GM23338 (cell line): Measurements from ENCODE around the gene EPHA3. TPM values are rescaled to one million over a fixed set of nuclear protein-coding genes. Genes with fewer than 3 reads are reported as not detected.

Experiments
- ATAC-seq: fragments of 200-7000 bp; cut with Tn5 transposase; 3 replicates; pipeline ENCODE4 v1.9.1; 2020
- DNase-seq: peaks from one replicate; pipeline ENCODE4 v3.0.0-alpha.2; 2015; ENCODE audit warnings: low spot score
- H2AFZ ChIP-seq: fragments of 200-600 bp; sonication (generic); 2 replicates; pipeline ENCODE4 v1.8.0; 2016; ENCODE audit warnings: antibody characterized with exemption, mild to moderate bottlenecking, moderate library complexity
- H3F3A ChIP-seq: fragments of 200-600 bp; sonication (generic); replicated peaks from 2 replicates; pipeline ENCODE4 v1.8.0; 2017; ENCODE audit warnings: antibody characterized with exemption, mixed run types, low read depth
- H3K27ac ChIP-seq: fragments of 200-600 bp; sonication (generic); 2 replicates; pipeline ENCODE4 v1.6.1; 2016; ENCODE audit warnings: low read depth
- H3K27me3 ChIP-seq: fragments of 200-600 bp; sonication (generic); 2 replicates; pipeline ENCODE4 v1.8.0; 2016; ENCODE audit warnings: mild to moderate bottlenecking, mixed run types, moderate library complexity; ENCODE audit not compliant: insufficient read depth
- H3K36me3 ChIP-seq: fragments of 200-600 bp; sonication (generic); 2 replicates; pipeline ENCODE4 v1.8.0; 2016; ENCODE audit warnings: mild to moderate bottlenecking; ENCODE audit not compliant: insufficient read depth
- H3K4me1 ChIP-seq: fragments of 200-600 bp; sonication (generic); 2 replicates; pipeline ENCODE4 v1.8.0; 2016; ENCODE audit warnings: mild to moderate bottlenecking, moderate library complexity; ENCODE audit not compliant: insufficient read depth
- H3K4me2 ChIP-seq: fragments of 200-600 bp; sonication (generic); 2 replicates; pipeline ENCODE4 v1.7.1; 2017; ENCODE audit warnings: mixed run types
- H3K4me3 ChIP-seq: fragments of 200-600 bp; sonication (generic); 2 replicates; pipeline ENCODE4 v1.6.1; 2016; ENCODE audit warnings: mixed run types
- H3K79me2 ChIP-seq: fragments of 200-600 bp; sonication (generic); replicated peaks from 2 replicates; pipeline ENCODE4 v1.8.0; 2017; ENCODE audit warnings: mild to moderate bottlenecking; ENCODE audit not compliant: insufficient read depth
- H3K9me2 ChIP-seq: fragments of 200-600 bp; sonication (generic); 2 replicates; pipeline ENCODE4 v1.8.0; 2017; ENCODE audit not compliant: insufficient read depth
- H4K20me1 ChIP-seq: fragments of 200-600 bp; sonication (generic); replicated peaks from 2 replicates; pipeline ENCODE4 v1.8.0; 2017; ENCODE audit warnings: mild to moderate bottlenecking; ENCODE audit not compliant: insufficient read depth
- H3K27ac Mint-ChIP-seq: 2 replicates; pipeline ENCODE4 v1.8.0; 2020; ENCODE audit warnings: inconsistent platforms, mild to moderate bottlenecking, moderate library complexity, mixed read lengths
- H3K27me3 Mint-ChIP-seq: 3 replicates; pipeline ENCODE4 v1.8.0; 2022; ENCODE audit warnings: low read depth, mild to moderate bottlenecking, moderate library complexity, mixed read lengths, inconsistent platforms; ENCODE audit not compliant: insufficient read depth, poor library complexity
- H3K36me3 Mint-ChIP-seq: 3 replicates; pipeline ENCODE4 v1.8.0; 2021; ENCODE audit warnings: low read depth, mild to moderate bottlenecking, inconsistent platforms, moderate library complexity, mixed read lengths
- H3K4me1 Mint-ChIP-seq: 3 replicates; pipeline ENCODE4 v1.8.0; 2020; ENCODE audit warnings: mild to moderate bottlenecking, inconsistent platforms, mixed read lengths
- H3K4me3 Mint-ChIP-seq: 3 replicates; pipeline ENCODE4 v1.8.0; 2021; ENCODE audit warnings: moderate library complexity, mild to moderate bottlenecking, inconsistent platforms, mixed read lengths
- H3K9me3 Mint-ChIP-seq: 3 replicates; pipeline ENCODE4 v1.8.0; 2020; ENCODE audit warnings: moderate library complexity, mild to moderate bottlenecking, inconsistent platforms, mixed read lengths
- CREB1 ChIP-seq: fragments of 250-450 bp; sonication (Bioruptor Pico); IDR thresholded peaks from 2 replicates; pipeline ENCODE4 v1.5.0; 2020; ENCODE audit warnings: low read depth, mild to moderate bottlenecking, moderate library complexity
- EZH2 ChIP-seq: fragments of 200-600 bp; sonication (generic); IDR thresholded peaks from one replicate; pipeline ENCODE4 v1.8.0; 2017; ENCODE audit warnings: antibody characterized with exemption, mild to moderate bottlenecking, low read depth; ENCODE audit not compliant: unreplicated experiment
- EZH2phosphoT487 ChIP-seq: fragments of 200-600 bp; sonication (generic); IDR thresholded peaks from one replicate; pipeline ENCODE4 v1.8.1; 2018; ENCODE audit warnings: antibody characterized with exemption; ENCODE audit not compliant: unreplicated experiment
- JUNB ChIP-seq: IDR thresholded peaks from one replicate; pipeline ENCODE4 v1.6.1; 2016; ENCODE audit warnings: antibody characterized with exemption; ENCODE audit not compliant: unreplicated experiment
- NANOG ChIP-seq: IDR thresholded peaks from 2 replicates; pipeline ENCODE4 v1.6.1; 2016; ENCODE audit warnings: antibody characterized with exemption, borderline replicate concordance
- POLR2AphosphoS5 ChIP-seq: IDR thresholded peaks from 2 replicates; pipeline ENCODE4 v1.6.1; 2016; ENCODE audit warnings: antibody characterized with exemption, low read depth
- ZNF114 ChIP-seq: fragments of 250-450 bp; sonication (Bioruptor Pico); IDR thresholded peaks from 2 replicates; pipeline ENCODE4 v1.5.0; 2020; ENCODE audit warnings: mild to moderate bottlenecking, moderate library complexity
- ZNF331 ChIP-seq: fragments of 250-450 bp; sonication (Bioruptor Pico); IDR thresholded peaks from 2 replicates; pipeline ENCODE4 v1.5.0; 2020; ENCODE audit warnings: low read depth, mild to moderate bottlenecking, moderate library complexity
- ZNF462 ChIP-seq: fragments of 250-450 bp; sonication (Bioruptor Pico); IDR thresholded peaks from 2 replicates; pipeline ENCODE4 v1.5.0; 2020; ENCODE audit warnings: mild to moderate bottlenecking, moderate library complexity
- polyA plus RNA-seq: library from polyadenylated mRNA; unstranded; fragments of >200 nt; fragmentation: Nextera tagmentation; extraction: Ambion mirVana; gene quantifications from 2 replicates; pipeline ENCODE4 v1.2.1, GENCODE V29; 2016
- total RNA-seq: library from RNA; depleted of rRNA; stranded (reverse); fragments of >200 nt; shearing (Covaris generic); gene quantifications from 2 replicates; pipeline ENCODE4 v1.2.3, GENCODE V29; 2014
- TF ChIP-seq, protein P1 (sequence below): IDR thresholded peaks from one replicate; pipeline ENCODE4 v1.6.1; 2018; ENCODE audit warnings: antibody characterized with exemption; ENCODE audit not compliant: unreplicated experiment
- TF ChIP-seq, protein P2 (sequence below), 2 experiments: fragments of 200-600 bp in 1 of 2; sonication (generic) in 1 of 2; conservative IDR thresholded peaks; 2 replicates each; pipeline versions ENCODE4 v1.5.1 to v1.6.1; 2016 to 2017; ENCODE audit warnings: antibody characterized with exemption in 2 of 2, low read depth in 2 of 2, mild to moderate bottlenecking in 2 of 2, moderate library complexity in 1 of 2

Gene EPHA3
- total and polyA plus RNA-seq, 2 experiments from 2014 or later, result 0.05 to 0.21 TPM

DNA sequence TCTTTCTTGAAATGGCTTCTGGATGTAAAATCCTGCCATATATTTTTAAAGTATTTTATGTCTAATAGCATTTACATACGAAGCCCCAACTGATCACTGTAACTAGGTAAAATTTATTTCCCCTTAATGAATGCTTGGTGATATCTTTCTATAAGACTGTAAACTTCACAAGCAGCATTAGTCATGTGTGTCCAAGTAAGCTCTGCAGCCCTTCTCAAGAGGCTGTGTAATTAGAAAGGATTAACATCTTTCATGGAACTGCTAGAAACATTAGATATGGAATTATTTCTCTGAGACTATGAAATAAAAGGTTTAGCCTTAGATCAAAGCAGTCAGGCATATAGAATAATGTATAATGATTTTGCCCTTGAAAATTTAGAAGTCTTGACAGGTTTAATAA lies 143.3 kb downstream of the EPHA3 start:
- peaks cover 2% of the 10 kb centered on the region for H3K27me3 Mint-ChIP-seq
- H3K27ac Mint-ChIP-seq, result no peak overlapping the region
- H3K36me3 Mint-ChIP-seq, result no peaks in the 10 kb centered on the region

More for the DNA sequence above, 143.3 kb downstream of the EPHA3 start:
- H3K27ac ChIP-seq, result no peak overlapping the region
- H3F3A ChIP-seq, result no peaks in the 10 kb centered on the region
- H3K9me2 ChIP-seq, result no peaks in the 10 kb centered on the region
- H3K4me1 Mint-ChIP-seq, result peaks cover 24% of the 10 kb centered on the region
- H3K79me2 ChIP-seq, result no peaks in the 10 kb centered on the region
- H3K36me3 ChIP-seq, result no peaks in the 10 kb centered on the region
- H3K4me3 Mint-ChIP-seq, result no peak overlapping the region
- no peak for ATAC-seq
- no peak overlapping the region for H3K4me2 ChIP-seq
- TF ChIP-seq EZH2, result no peak
- no peak for TF ChIP-seq JUNB
- TF ChIP-seq NANOG, result no peak
- TF ChIP-seq, protein P1, sequence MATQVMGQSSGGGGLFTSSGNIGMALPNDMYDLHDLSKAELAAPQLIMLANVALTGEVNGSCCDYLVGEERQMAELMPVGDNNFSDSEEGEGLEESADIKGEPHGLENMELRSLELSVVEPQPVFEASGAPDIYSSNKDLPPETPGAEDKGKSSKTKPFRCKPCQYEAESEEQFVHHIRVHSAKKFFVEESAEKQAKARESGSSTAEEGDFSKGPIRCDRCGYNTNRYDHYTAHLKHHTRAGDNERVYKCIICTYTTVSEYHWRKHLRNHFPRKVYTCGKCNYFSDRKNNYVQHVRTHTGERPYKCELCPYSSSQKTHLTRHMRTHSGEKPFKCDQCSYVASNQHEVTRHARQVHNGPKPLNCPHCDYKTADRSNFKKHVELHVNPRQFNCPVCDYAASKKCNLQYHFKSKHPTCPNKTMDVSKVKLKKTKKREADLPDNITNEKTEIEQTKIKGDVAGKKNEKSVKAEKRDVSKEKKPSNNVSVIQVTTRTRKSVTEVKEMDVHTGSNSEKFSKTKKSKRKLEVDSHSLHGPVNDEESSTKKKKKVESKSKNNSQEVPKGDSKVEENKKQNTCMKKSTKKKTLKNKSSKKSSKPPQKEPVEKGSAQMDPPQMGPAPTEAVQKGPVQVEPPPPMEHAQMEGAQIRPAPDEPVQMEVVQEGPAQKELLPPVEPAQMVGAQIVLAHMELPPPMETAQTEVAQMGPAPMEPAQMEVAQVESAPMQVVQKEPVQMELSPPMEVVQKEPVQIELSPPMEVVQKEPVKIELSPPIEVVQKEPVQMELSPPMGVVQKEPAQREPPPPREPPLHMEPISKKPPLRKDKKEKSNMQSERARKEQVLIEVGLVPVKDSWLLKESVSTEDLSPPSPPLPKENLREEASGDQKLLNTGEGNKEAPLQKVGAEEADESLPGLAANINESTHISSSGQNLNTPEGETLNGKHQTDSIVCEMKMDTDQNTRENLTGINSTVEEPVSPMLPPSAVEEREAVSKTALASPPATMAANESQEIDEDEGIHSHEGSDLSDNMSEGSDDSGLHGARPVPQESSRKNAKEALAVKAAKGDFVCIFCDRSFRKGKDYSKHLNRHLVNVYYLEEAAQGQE, result no peak
- TF ChIP-seq POLR2AphosphoS5, result no peak
- TF ChIP-seq EZH2phosphoT487, result no peak
- TF ChIP-seq CREB1 (CRISPR knock-in tag), result no peak
- TF ChIP-seq ZNF331 (CRISPR knock-in tag), result no peak
- no peak for TF ChIP-seq ZNF114
- TF ChIP-seq, protein P2, sequence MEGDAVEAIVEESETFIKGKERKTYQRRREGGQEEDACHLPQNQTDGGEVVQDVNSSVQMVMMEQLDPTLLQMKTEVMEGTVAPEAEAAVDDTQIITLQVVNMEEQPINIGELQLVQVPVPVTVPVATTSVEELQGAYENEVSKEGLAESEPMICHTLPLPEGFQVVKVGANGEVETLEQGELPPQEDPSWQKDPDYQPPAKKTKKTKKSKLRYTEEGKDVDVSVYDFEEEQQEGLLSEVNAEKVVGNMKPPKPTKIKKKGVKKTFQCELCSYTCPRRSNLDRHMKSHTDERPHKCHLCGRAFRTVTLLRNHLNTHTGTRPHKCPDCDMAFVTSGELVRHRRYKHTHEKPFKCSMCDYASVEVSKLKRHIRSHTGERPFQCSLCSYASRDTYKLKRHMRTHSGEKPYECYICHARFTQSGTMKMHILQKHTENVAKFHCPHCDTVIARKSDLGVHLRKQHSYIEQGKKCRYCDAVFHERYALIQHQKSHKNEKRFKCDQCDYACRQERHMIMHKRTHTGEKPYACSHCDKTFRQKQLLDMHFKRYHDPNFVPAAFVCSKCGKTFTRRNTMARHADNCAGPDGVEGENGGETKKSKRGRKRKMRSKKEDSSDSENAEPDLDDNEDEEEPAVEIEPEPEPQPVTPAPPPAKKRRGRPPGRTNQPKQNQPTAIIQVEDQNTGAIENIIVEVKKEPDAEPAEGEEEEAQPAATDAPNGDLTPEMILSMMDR (conservative IDR thresholded peaks at IDR 0.05; ENCODE audit: low read depth in 2 of 2), result no peak
- no peak for TF ChIP-seq ZNF462 (CRISPR knock-in tag)
- no peak for DNase-seq
- H4K20me1 ChIP-seq, result no peaks in the 10 kb centered on the region
- no peaks in the 10 kb centered on the region for H3K27me3 ChIP-seq
- H3K9me3 Mint-ChIP-seq, result no peaks in the 10 kb centered on the region
- peaks cover 12% of the 10 kb centered on the region for H3K4me1 ChIP-seq
- H3K4me3 ChIP-seq, result no peak overlapping the region
- H2AFZ ChIP-seq, result no peak overlapping the region
